GM18909 (cell line): Measurements from ENCODE around the gene PHC1.
A peak's percentile ranks its signal among the peaks of the same experiment; 100 is the strongest.
"Not testable (repeated sequence)": the region's sequence is repeated elsewhere in the genome, so short reads cannot be mapped to it uniquely, and the experiment has no call there.

ENCODE experiments used
- ATAC-seq: cut with Tn5 transposase; IDR thresholded peaks from one replicate; pipeline ENCODE4 v1.9.1; 2021; ENCODE audit warnings: mild to moderate bottlenecking; ENCODE audit not compliant: unreplicated experiment, poor library complexity

PHC1 gene

GRCh38 chr12:8914033-8914715 lies at the start of gene PHC1:
TSS of gene PHC1 (plus strand) at chr12:8914509. CDS start at chr12:8917678, 3,169 bp downstream.
- ATAC-seq: peak; percentile 67

- ATAC-seq: no peak
These were observed 47.9 kb upstream of the PHC1 start for GRCh38 chr12:8866429-8866828.

GRCh38 chr12:8867009-8867408 lies 47.3 kb upstream of the PHC1 start:
- ATAC-seq: no peak

GRCh38 chr12:8867786-8868185 lies 46.5 kb upstream of the PHC1 start:
- ATAC-seq: no peak

- ATAC-seq: no peak
These were observed 43.7 kb upstream of the PHC1 start for GRCh38 chr12:8870586-8870985.

DNA sequence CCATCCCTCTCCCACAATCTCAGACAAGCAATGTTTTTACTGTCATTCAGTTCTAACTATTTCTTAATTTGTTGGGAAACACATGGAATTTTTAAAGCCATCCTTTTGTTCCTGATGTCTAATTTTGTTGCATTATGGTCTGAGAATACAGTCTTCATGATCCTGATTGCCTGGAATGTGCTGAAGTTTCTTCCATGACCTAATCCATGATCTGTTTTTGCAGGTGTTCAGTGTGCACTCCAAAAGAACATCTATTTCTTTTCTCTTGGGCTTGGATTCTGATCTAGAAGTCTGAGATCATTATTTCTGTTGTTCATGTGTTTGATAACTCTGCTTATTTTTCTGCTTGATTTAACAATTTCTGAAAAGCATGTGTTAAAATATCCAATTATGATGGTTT lies 43.2 kb upstream of the PHC1 start:
- ATAC-seq: no peak

- no peak for ATAC-seq
These were observed 37.4 kb upstream of the PHC1 start for GRCh38 chr12:8876887-8877286.

DNA sequence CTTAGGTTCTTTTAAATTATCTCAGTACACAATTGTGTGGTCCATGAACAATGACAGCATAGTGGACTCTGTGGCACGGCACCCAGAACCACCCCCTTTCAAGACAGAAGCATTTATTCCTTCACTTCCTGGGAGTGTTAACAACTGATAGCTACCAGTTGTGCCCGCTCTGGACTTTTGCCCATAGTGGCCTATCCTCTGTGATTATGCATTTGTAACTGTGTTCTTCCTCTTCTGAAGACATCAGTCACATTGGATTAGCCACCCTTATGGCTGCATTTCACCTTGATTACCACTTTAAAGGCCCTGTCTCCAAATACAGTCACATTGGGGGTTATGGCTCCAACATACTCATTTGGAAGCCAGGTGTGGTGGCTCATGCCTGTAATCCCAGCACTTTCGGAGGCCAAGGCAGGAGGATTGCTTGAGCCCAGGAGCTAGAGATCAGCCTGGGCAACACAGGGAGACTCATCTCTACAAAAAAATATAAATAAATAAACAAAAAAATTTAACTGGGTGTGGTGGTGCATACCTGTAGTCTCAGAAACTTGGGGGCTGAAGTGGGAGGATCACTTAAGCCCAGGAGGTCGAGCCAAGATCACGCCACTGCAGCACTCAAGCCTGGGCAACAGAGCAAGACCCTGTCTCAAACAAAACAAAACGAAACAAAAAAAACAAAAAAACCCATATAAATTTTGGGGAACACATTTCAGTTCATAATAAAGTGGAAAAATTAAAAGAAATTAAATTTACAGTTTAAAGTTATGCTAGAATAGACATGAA lies 27.6 kb upstream of the PHC1 start:
- no peak for ATAC-seq

GRCh38 chr12:8887285-8887715 lies 27.0 kb upstream of the PHC1 start:
- no peak for ATAC-seq

DNA sequence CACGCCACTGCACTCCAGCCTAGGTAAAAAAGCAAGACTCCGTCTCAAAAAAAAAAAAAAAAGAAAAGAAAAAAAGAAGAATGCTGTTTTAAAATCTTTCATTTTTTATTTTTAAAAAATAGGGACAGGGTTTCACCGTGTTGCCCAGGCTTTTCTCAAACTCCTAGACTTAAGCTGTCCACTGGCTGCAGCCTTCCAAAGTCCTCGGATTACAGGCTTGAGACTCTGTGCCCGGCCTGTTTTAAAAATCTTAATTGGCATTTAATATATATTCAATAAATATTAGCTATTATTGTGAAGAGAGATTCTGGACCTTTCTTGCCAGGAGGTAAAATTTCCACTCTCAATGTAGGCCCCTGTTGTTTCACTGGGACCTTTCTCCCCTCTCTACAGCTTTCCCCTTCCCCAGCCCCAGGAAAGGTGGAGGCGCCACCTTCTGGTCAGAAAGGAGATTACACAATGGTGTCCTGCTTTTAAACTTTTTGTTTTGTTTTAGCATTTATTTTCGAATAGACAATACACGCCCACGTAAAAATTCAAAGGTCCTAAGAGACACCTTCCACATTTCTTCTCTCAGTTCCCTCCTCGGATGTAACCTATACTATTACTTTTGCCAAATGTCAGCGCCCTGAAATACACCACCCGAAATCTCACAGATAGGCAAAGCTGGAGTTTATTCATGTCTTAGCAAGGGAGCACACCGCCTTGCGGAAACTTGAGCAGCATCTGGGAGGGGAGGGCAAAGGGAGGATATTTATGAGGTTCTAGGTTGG lies 23.8 kb upstream of the PHC1 start:
- no peak for ATAC-seq

DNA sequence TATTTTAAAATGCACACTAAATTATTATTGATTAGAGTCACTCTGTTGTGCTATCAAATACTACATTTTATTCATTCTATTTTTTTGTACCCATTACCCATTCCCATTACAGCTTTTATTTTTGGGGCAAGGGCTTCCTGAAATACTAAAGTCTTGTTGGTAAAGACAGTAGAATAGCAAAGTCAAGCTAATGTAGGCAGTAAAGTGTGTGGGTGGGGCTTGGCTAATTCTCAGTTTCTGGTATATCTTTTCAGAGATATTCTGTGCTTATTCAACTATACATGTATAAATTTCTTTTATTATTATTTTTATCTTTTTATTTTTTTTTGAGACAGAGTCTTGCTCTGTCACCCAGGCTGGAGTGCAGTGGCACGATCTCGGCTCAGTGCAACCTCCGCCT lies 22.3 kb upstream of the PHC1 start:
- ATAC-seq: no peak

GRCh38 chr12:8894378-8894777 lies 19.9 kb upstream of the PHC1 start:
- ATAC-seq: no peak

GRCh38 chr12:8894986-8895385 lies 19.3 kb upstream of the PHC1 start:
- no peak for ATAC-seq

GRCh38 chr12:8897081-8897480 lies 17.2 kb upstream of the PHC1 start:
- ATAC-seq: no peak

- no peak for ATAC-seq
These were observed 14.5 kb upstream of the PHC1 start for GRCh38 chr12:8899830-8900229.

GRCh38 chr12:8902703-8903102 lies 11.6 kb upstream of the PHC1 start:
- ATAC-seq: not testable (repeated sequence)

DNA sequence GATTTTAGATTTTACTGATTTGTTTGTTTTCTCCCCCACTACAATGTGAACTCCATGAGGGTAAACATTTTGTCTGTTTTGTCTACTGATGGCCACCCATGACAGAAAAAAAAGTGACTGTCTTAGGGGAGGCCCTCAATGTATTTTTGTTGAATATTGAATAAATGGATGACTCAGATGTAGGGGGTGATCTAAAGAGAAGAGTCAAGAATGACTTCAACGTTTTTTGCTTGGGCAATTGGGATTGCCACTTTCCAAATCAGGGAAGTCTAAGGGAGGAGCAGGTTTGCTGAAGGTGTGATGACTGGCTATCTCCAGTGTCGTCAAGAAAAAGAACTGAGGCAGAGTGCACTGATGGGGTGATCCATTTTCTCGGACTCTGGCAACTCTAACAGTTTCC lies 10.7 kb upstream of the PHC1 start:
- no peak for ATAC-seq

- no peak for ATAC-seq
These were observed 9.6 kb upstream of the PHC1 start for GRCh38 chr12:8904665-8905064.

- no peak for ATAC-seq
These were observed 8.8 kb upstream of the PHC1 start for GRCh38 chr12:8905546-8905945.

DNA sequence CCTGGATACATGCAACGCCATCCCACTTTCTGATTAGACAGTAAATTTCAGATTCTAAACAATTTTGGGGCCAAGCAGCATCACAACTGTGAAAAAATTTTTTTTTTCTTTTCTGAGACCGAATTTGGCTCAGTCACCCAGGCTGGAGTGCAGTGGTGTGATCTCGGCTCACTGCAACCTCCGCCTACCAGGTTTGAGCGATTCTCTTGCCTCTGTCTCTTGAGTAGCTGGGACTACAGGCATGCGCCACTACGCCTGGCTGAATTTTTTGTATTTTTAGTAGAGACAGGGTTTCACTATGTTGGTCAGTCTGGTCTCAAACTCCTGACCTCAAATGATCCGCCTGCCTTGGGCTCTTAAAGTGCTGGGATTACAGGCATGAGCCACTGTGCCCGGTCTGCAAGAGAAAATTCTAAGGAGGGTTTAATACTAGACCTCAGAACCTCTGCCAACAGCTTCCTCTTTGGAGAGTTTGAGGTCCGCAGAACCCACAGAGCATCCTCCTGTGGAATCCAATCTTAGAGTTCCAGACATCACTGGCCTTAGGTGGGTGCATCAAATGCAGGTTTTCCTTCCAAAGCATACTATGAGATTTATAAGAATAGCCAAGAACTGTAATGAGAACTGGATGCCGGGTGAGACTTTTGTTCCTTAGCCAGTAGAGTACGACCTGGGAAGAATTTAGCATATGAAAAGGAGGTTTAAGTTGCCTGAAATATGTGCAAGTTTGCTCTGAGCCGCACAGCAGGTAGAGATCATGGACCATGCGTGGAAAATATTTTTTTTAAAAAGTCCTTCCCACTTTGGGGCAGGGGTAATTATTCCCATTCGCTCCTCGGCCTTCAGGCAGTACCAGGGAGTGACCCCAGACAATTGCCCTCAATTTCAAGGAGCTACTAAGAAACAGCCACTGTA lies 7.8 kb upstream of the PHC1 start:
- ATAC-seq: no peak
